NK-92 (cell line): Measurements from ENCODE around the gene CCNL2.
"Not testable (repeated sequence)": the region's sequence is repeated elsewhere in the genome, so short reads cannot be mapped to it uniquely, and the experiment has no call there.

Experiments used
- DNase-seq: peaks from one replicate; lab custom pipeline; 2025; ENCODE audit not compliant: unreplicated experiment; lab: John Stamatoyannopoulos, UW

CCNL2 gene

DNA sequence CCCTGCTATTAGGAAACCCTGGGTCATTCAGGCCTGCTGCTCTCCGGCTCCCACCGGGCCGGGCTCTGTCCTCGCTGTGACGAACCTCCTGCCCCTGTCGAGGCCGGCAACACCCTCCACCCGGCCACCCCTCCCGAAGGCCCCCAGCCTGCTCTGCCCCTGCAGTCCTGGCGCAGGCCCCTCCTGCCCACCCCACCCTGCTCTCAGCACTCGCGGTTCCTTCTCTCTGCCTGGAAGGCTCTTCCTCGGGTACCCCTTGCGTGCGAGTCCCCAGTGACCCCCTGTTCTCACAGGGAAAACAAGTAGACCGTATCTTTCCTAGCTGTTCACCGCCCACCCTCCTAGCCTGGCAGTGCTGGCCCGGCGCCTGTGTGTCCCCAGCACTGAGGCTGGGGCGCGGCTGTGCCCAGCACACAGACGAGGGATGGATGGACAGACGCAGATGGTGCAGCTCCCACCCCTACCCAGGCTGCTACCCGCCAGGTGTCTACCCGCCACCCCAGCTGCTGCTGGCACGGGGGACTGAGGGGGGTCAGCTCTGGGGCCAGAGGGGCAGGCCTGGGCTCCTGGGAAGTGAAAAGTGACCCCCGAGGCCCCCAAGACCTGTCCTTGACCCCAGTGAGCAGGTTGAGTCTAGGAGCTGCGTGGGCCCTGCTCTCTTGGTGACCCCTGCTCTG, 33.3 kb upstream of the CCNL2 start:
- DNase-seq, result no peak

DNA sequence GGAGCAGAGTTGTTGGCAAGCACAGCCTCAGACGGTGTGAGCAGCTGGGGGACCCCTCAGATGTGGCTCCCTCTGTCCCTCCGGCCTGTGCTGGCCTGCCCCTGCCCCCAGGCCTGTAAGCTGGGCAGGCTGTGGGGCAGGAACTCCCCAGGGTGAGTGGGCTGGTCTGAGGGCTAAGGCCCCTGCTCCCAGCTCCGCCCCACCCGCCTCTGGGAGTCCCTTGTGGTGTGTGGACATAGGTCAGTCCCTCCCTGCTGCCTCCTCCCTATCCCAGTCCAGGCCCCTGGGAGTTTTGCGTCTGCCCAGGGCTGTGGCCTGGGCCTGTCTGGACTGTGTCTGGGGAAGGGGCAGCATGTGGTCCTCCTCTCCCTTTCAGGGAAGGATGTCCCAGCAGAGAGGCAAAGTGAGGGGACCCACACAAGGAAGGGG, 32.7 kb upstream of the CCNL2 start:
- DNase-seq, result no peak

DNA sequence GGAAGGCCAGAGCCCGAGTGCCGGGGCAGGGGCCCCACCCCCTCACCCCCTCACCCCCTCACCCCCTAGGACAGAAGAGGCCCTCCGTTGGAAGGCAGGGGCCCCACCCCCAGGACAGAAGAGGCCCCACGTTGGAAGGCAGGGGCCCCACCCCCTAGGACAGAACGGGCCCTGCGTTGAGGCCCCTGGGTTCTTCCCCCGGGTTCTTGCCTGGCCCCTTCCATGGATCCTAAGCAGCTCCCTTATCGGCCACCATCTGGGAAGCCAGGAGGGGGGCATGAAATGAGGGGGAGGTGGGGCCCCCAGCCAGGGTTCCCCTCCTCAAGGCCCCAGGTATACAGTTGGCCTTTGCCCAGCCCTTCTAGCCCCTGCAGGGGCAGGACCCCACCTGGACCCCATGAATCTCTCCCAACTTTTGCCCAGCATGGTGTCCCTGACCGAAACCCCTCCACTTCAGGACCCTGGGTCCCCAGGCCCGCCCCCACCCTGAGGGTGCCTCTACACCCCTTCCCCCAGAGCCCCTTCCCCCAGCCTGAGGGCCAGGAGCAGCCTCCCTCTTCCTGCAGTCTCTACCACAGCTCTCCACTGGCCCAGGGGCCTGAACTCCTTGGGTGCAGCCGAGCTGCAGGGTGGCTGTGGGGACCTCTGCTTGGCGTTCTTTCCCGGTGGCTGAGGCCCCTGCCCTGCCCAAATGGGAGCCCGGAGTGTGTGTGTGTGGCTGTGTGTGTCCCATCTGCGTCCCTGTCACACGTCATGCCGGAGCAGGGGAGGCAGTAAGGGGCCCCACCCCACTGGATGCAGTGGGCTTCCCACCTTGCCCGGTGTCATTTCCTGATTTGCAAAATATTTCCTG, 32.1 kb upstream of the CCNL2 start:
- no peak for DNase-seq

DNA sequence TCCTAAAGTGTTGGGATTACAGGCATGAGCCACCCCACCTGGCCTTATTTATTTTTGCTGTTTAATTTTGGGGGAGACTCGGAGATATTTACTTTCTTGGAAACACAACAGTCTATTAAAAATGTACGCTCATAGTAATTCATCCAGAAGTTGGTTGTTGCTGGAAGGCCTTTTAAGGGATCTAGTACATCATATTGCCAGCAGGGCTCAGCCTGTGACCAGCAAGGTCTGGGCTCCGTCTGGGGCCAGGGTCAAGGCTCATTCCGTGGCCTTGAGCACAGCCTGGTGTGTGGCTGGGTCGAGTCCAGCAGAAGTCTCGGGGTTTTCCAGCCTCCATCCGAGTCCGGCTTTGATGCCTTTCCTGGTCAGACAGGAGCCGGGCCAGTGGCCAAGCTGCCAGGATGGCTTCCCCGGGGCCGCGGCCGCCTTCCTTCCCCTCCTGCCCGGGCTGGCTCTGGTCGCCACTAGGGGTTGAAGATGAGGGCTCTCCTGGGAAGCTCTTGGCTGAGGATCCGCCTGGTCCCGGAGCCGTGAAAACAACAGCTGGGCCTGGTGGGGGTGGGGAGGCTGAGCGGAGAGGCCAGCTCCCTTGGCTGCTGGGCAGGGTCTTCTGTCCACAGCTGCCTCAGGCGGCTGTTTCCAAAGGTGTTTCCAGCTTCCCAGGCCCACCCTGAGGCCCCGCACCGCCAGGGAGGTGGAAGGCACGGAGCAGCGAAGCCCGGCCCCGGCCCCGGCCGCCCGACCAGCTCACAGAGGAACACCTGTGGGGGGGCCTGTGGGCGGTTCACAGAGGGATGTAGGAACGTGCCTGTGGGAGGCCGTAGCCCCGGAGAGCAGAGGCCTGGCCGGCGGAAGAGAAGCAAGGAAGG, 31.2 kb upstream of the CCNL2 start:
- DNase-seq, result no peak

DNA sequence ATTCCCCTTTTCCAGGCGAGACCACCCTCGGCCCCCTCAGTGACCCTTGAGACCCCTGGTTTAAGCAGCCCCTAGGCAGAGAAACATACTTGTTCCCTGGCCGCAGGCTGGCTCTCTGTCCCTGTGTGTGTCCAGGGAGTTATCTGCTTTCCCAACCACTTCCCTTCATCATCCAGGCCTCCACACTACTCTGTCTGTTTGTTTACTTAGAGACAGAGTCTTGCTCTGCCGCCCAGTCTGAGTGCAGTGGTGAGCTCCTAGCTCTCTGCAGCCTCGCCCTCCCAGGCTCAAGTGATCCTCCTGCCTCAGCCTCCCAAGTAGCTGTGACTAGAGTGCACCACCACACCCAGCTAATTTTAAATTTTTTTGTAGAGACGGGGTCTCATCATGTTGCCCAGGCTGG, 30.5 kb upstream of the CCNL2 start:
- no peak for DNase-seq

DNA sequence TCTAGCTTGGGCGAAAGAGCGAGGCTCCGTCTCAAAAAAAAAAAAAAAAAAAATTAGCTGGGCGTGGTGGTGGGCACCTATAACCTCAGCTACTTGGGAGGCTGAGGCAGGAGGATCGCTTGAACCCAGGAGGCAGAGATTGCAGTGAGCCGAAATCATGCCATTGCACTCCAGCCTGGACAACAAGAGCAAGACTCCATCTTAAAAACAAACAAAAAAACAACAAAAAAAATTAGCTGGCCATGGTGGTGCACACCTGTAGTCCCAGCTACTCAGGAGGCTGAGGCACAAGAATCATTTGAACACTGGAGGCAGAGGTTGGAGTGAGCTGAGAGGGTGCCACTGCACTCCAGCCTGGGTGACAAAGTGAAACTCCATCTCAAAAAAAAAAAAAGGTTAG, 29.8 kb upstream of the CCNL2 start:
- not testable (repeated sequence) for DNase-seq

DNA sequence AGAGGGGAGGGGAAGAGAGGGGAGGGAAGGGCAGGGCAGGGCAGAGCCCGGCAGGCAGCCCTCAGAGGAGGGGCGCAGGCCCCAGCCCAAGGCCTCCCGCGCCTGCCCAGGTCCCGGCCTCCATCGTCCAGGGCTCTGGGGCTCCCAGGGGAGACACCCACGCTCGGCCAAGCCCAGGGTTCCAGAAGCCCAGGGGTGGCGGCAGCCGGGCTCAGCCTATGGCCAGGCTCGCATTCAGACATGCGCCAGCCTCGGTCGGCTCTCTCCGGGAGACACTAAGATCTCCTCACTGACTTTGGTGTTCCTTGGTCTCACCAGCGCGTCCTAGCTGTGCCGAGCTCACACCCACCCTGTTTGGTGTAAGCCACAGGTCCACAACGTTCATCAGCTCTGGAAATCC, 29.0 kb upstream of the CCNL2 start:
- DNase-seq, result no peak

DNA sequence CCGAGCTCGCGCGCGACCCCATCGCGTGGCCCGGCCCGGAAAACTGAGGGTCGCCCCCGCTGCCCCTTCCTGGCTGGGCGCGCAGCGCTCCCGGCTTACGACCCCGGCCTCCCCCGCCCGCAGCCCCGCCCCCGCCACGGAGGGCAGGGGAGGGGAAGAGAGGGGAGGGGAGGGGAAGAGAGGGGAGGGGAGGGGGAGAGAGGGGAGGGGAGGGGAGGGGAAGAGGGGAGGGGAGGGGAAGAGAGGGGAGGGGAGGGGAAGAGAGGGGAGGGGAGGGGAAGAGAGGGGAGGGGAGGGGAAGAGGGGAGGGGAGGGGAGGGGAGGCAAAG, 28.6 kb upstream of the CCNL2 start:
- no peak for DNase-seq

DNA sequence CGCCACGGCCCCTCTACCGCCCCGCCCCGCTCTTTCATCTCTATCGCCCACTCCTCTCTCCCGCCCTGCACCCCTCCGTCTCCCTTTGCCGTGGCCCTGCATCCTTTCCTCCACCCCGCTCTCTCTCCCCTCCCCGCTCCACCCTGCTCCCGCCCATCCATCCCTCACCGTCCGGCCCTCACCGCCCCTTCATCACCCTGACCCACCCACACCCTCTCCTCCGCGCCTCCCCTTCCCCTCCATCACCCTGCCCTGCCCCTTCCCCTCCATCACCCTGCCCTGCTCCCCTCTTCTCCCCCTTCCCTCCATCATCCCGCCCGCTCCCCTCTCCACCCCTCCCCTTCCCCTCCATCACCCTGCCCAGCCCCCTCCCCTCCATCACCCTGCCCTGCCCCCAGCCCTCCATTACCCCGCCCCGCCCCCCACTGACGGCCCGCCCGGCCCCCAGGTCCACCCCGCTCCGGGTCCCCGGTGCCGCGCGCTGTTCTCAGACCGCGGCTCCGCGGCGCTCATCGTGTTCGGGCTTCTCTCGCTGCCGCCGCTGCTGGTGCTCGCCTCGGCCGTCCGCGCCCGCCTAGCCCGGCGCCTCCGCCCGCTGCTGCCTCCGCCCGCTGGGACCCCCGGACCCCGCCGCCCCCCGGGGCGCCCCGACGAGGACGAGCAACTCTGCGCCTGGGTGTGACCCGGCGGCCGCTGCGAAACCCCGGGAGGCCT, 28.1 kb upstream of the CCNL2 start:
- DNase-seq, result no peak

DNA sequence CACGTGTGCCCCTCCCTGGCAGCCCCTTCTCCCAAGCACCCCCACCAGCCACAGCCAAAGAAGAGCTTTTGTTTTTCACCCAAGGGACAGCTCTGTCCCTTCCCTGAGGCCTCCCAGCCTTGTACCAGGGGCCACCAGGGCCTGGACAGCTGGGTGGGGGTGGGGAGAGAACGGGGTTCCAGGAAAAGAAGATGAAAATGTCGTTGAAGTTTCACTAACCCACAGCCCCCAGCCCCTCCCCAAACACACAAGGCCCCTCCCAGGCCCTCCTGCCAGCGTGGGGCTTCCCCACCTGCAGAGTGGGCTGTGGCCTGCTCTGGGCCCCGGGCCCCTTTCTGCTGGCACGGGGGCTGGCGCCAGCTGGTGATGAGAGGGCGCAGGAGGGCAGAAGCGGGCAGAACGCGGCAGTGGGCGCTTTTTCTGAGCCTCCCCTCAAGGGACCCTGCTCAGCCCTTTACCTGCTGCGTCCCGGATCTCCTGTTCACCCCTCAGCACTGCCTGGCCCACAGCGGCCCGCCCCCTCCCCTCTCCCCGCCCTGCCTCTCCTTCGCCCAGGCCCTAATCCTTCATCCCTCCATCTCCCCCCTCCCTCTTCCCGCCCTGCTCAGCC, 27.5 kb upstream of the CCNL2 start:
- DNase-seq, result no peak

DNA sequence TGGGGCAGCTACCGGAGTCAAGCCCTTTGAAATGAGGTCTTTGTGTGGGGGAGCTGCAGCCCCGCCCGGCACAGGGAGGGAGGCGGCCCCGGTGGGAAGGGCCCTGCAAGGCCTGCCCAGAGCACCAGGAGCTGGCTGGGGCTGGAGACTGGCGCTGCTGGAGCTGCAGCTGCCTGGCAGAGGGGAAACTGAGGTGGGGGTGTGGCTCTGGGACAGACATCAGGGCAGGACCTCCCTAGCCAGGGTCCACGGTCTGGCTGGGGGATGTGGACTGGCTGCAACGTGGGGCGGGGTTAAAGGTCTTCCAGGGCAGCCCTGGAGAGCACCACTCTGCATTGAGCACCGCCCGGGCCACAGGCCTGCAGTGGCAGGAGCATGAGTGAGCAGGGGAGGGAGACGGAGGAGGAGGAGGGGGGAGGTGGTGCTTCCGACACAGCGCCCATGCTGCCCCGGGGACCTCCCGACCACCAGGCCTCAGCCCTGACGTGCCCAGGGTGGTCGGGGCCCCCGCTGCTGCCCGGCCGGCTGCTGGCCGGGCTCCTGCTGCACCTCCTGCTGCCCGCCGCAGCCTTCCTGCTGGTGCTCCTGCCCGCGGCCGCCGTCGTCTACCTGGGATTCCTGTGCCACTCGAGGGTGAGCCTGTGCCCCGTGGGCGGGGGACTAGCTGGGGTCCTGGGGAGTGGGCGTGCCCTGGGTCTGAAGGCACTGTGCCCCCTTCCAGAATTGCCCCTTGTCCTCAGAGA, 26.8 kb upstream of the CCNL2 start:
- DNase-seq, result no peak

DNA sequence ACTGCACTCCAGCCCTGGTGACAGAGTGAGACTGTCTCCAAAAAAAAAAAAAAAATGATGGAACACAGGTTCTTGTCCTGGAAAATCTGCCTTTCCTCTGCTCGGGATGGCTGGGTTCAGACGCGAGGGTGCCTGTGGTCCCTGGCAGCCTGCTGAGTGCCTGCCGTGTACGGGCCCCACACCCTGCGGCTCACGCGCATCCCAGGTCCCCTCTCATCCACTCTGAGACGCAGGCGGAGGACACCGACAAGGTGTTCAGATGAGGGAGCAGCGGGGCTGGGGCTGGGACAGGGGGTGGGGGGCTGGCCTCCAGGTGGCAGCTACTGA, 26.3 kb upstream of the CCNL2 start:
- DNase-seq, result no peak

DNA sequence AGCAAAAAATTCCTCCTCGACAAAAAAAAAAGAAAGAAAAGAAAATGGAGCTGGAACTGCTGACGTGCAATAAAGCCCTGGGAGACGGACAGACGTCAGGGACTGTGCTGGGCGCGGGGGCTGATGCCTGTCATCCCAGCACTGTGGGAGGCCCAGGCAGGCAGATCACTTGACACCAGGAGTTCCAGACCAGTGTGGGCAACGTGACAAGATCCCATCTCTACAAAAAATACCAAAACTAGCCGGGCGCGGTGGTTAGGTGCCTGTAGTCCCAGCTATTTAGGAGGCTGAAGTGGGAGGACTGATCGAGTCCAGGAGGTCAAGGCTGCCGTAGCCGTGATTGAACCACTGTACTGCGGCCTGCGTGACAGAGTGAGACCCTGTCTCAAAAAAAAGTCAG, 25.6 kb upstream of the CCNL2 start:
- no peak for DNase-seq

DNA sequence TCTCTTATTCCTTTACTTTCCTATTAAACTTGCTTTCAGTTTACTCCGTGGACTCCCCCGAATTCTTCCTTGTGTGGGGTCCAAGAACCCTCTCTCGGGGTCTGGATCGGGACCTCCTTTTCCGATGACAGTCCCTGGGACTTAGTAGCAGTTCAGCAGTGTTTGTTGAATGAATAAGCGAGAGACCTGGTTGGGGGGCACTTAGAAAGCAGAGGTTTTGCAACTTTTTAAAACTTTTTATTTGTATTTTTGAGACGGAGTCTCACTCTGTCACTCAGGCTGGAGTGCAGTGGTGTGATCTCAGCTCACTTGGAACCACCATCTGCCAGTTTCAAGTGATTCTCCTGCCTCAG, 24.1 kb upstream of the CCNL2 start:
- DNase-seq, result no peak

DNA sequence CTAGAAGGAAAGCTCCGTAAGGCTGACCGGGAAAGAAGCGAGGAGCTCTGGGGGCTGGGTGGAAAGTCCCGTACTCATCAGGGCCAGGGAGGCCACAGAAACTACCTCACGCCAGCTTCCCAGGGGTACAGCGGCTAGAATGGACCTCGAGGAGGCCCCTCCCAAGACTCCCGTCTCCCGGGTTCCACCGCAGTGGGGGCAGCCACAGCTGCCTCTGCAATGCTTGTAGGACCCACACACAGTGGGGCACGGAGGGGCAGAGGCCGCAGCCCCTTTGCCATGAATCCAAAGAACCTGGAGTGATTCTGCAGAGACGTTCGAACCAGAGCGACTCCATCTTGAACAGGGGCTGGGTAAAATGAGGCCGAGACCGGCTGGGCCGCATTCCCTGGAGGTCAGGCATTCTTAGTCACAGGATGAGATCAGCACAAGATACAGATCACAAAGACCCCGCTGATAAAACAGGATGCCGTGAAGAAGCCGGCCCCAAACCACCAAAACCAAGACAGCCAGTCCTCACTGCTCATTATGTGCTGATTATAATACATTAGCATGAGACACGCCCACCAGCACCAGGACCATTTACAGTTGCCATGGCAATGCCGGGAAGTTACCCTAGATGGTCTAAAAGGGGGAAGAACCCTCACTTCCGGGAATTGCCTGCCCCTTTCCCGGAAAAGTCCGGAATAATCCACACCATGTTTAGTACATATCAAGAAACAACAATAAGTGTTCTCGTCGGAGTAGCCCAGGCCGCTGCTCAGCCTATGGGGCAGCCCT, 23.5 kb upstream of the CCNL2 start:
- DNase-seq, result no peak

DNA sequence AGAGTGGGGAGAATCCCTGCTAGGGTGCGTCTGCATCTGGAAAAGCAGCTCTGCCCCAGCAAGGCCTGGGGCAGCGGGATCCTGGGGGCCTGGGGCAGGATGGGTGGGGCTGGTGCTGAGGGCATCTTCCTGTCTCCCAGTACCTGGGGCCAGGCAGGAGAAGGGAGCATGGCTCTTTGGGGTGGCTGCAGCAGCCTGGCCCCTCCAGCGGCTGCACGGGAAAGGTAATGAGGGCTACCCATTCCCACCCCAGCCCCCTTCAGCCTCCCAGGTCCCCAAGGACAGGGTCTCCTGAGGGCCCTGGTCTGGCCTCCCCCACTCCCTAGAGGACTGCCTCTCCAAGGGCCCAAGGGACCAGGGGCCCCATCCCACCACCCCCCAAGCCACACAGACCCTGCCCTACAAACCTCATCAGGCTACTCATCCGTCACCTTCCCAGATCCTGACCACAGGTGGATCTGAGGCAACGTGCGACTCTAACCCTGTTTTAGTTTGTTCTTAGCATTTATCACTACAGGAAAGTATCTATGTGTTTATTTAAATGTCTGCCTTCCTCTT, 22.9 kb upstream of the CCNL2 start:
- no peak for DNase-seq

DNA sequence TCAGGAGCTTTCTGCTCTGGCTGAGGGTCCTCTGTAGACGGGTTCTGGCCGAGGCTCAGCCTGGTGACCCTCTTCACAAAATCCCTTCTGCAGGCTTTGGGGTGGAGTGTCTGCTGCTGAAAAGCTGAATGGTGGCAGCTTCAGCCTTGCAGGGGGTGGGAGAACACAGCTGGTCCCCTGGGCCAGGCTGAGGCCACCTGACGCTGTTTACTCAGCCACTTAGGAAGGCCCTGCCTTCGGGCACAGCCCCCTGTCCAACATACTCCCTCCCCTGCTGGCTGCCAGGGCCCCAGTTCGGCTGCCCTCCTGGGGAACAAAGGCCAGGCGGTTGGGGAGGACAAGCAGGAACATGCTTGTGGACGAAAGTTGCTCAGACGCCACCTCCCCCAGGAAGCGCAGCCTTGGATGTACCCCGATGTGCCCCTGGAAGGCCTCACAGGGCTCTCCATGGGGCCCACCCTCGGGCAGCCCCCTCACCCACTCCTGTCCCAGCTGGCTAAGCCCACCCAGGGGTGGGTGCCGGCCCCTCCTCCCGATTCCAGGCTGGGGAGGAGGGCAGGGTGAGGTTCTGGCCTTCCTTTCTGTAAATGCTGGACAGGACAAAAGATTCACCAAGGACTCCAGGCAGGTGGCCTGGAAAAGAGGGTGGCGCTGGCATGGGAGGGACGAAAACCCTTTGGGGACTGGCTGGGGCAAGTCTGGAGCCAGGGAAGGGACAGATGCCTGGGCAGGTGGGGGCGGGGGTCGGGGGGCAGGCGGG, 22.2 kb upstream of the CCNL2 start, which contains the start of gene ANKRD65:
ANKRD65 (minus strand) TSS at position 130 of the 760 bp plus-strand sequence. CDS start 271 bp downstream, outside the sequence.
- DNase-seq, result no peak

DNA sequence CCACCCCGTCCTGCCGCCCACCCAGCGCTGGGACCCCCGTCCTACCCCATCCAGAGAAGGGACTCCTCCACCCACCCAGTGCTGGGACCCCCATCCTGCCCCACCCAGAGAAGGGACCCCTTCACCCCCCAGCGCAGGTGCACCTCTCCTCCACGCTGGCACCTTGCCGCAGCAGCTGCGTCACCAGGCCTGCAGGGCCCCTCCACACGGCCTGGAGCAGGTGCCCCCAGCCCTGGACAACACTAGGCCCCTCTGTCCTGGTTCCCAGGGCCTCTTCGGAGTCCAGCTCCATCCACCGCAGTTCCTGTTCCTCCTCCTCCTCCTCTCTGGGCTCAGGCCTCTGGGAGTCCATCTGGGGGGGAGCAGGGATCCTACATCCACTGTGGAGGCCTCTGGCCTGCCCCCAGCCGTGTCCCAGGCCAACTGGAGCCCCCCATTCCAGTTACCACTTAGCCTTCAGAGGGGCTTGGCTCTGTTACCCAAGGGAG, 21.6 kb upstream of the CCNL2 start:
- DNase-seq, result no peak
